Trophoblast cell (in vitro differentiated cells and primary cell): Measurements from ENCODE around the gene PXN.
"Not testable (repeated sequence)": the region's sequence is repeated elsewhere in the genome, so short reads cannot be mapped to it uniquely, and the experiment has no call there.

Experiments used
- DNase-seq, 2 donors: peaks; one replicate each; pipeline ENCODE4 v3.0.0-alpha.2; 2016
- H2AFZ ChIP-seq: 2 replicates; pipeline ENCODE4 v1.6.1; 2013; ENCODE audit warnings: low read length, moderate library complexity, mild to moderate bottlenecking; ENCODE audit not compliant: insufficient read depth, poor library complexity
- H2AK5ac ChIP-seq: 2 replicates; pipeline ENCODE4 v1.6.1; 2013; ENCODE audit warnings: mild to moderate bottlenecking, low read length
- H2BK120ac ChIP-seq: 2 replicates; pipeline ENCODE4 v1.6.1; 2013; ENCODE audit warnings: low read length, mild to moderate bottlenecking, moderate library complexity; ENCODE audit not compliant: insufficient read depth, poor library complexity
- H2BK12ac ChIP-seq: 2 replicates; pipeline ENCODE4 v1.6.1; 2013; ENCODE audit warnings: mild to moderate bottlenecking, low read length, moderate library complexity
- H2BK5ac ChIP-seq: 2 replicates; pipeline ENCODE4 v1.6.1; 2013; ENCODE audit warnings: low read length, low read depth, moderate library complexity, mild to moderate bottlenecking; ENCODE audit not compliant: poor library complexity
- H3K14ac ChIP-seq: 2 replicates; pipeline ENCODE4 v1.6.1; 2013; ENCODE audit warnings: mild to moderate bottlenecking, low read length
- H3K18ac ChIP-seq: 2 replicates; pipeline ENCODE4 v1.6.1; 2013; ENCODE audit warnings: mild to moderate bottlenecking, low read length
- H3K23ac ChIP-seq: 2 replicates; pipeline ENCODE4 v1.6.1; 2013; ENCODE audit warnings: low read length
- H3K27ac ChIP-seq: 2 replicates; pipeline ENCODE4 v1.5.1; 2013; ENCODE audit warnings: low read depth, mild to moderate bottlenecking, inconsistent platforms, low read length, moderate library complexity
- H3K27me3 ChIP-seq: 2 replicates; pipeline ENCODE4 v1.6.1; 2013; ENCODE audit warnings: inconsistent platforms, mild to moderate bottlenecking, low read length, moderate library complexity; ENCODE audit not compliant: insufficient read depth
- H3K36me3 ChIP-seq, 2 experiments: 1 replicate in 1 of 2; 2 replicates in 1 of 2; pipeline ENCODE4 v1.6.1; 2013; ENCODE audit warnings: low read length in 2 of 2, mild to moderate bottlenecking in 2 of 2, moderate library complexity in 1 of 2; ENCODE audit not compliant: insufficient read depth in 2 of 2, control insufficient read depth in 1 of 2
- H3K4ac ChIP-seq: 2 replicates; pipeline ENCODE4 v1.6.1; 2013; ENCODE audit warnings: low read depth, mild to moderate bottlenecking, low read length, moderate library complexity
- H3K4me1 ChIP-seq, 2 experiments: 1 replicate in 1 of 2; 2 replicates in 1 of 2; pipeline ENCODE4 v1.6.1; 2013; ENCODE audit warnings: low read length in 2 of 2, mild to moderate bottlenecking in 2 of 2, moderate library complexity in 1 of 2; ENCODE audit not compliant: insufficient read depth in 2 of 2, control insufficient read depth in 1 of 2
- H3K4me2 ChIP-seq: 2 replicates; pipeline ENCODE4 v1.6.1; 2013; ENCODE audit warnings: inconsistent platforms, mild to moderate bottlenecking, low read length, moderate library complexity
- H3K4me3 ChIP-seq: 2 replicates; pipeline ENCODE4 v1.5.1; 2013; ENCODE audit warnings: mild to moderate bottlenecking, low read depth, low read length, inconsistent platforms
- H3K79me1 ChIP-seq: one replicate; pipeline ENCODE4 v1.6.1; 2013; ENCODE audit warnings: low read length
- H3K79me2 ChIP-seq: 2 replicates; pipeline ENCODE4 v1.6.1; 2013; ENCODE audit warnings: low read length, mild to moderate bottlenecking; ENCODE audit not compliant: control insufficient read depth, insufficient read depth, poor library complexity
- H3K9ac ChIP-seq: 2 replicates; pipeline ENCODE4 v1.6.1; 2013; ENCODE audit warnings: mild to moderate bottlenecking, low read length
- H3K9me3 ChIP-seq: 2 replicates; pipeline ENCODE4 v1.6.1; 2013; ENCODE audit warnings: low read depth, mild to moderate bottlenecking, control low read depth, inconsistent platforms, low read length; ENCODE audit not compliant: insufficient read depth
- H4K12ac ChIP-seq: 2 replicates; pipeline ENCODE4 v1.6.1; 2013; ENCODE audit warnings: low read depth, mild to moderate bottlenecking, low read length, moderate library complexity
- H4K8ac ChIP-seq: 2 replicates; pipeline ENCODE4 v1.6.1; 2013; ENCODE audit warnings: low read depth, mild to moderate bottlenecking, low read length, moderate library complexity
- H4K91ac ChIP-seq: one replicate; pipeline ENCODE4 v1.6.1; 2013; ENCODE audit warnings: low read depth, mild to moderate bottlenecking, low read length, moderate library complexity
- WGBS: extraction: QIAGEN DNeasy Blood & Tissue Kit; methylation state at CpG from one replicate; pipeline ENCODE4 v1.1.7; 2013; ENCODE audit warnings: missing lambda C conversion rate; ENCODE audit not compliant: insufficient read length, insufficient coverage; ENCODE audit errors: extremely low coverage; 5-methylcytosine and 5-hydroxymethylcytosine counted together

PXN gene

DNA sequence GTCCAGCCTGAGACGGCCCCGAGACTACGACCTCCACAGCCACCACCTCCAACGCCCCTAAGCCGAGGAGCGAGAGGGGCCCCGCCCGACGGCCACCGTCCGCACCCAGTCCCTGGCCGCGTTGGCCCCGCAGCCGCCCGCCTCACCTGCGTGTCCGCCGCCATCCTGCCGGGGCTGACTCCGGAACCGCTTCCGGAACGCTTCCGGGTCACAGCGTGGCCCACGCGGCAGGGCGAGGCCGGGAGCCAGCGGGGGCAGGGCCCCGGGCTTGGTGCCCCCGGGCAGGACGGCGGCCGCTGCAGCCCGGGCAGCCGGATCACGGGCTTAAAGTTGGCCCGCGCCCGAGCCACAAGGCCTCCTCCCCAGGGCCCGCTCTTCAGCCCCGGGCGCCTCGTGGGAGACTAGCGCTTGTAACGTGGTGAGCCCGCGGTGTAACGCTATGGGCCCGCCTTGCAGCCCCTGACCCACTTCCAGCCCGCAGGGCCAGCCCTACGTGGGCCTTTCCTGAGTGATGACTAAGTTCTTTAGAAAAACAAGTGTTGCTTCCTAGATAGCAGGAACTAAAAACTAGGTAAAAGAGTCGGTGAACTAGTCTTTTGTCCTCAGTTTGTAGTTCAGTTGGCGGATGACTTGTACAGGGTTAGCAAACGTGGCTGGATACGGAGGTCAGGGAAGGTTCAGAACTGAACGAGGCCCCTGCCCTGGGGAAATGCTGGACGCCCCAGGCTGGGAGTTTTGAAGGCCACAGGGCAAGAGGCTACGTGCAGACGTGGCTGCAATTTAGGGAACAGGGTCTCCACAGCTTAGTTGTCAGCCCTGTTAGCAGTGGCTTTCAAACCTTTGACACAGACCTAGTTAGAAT, 70.8 kb downstream of the PXN start, which contains the start of gene GCN1:
TSS of gene GCN1 (minus strand) at position 182 of the 862 bp plus-strand sequence. CDS start at position 164, 18 bp downstream.
- peak within 1 kb of the TSS; percentile 95 for H3K14ac ChIP-seq
- peak within 1 kb of the TSS; percentile 77 for H2AFZ ChIP-seq
- peak within 1 kb of the TSS; percentile 88 for H3K9ac ChIP-seq
- peak within 1 kb of the TSS; percentile 94 for H3K27ac ChIP-seq
- H3K27me3 ChIP-seq = no peaks in the 10 kb centered on the region
- peaks cover 8% of the 10 kb centered on the region for H3K79me2 ChIP-seq
- H4K8ac ChIP-seq = peak within 1 kb of the TSS; percentile 94
- peaks cover 33 to 44% of the 10 kb centered on the region in 2 experiments for H3K36me3 ChIP-seq
- no peak within 1 kb of the TSS for H3K23ac ChIP-seq
- DNase-seq = peak; percentile 95 to 96
- H2BK12ac ChIP-seq = no peak within 1 kb of the TSS
- peak within 1 kb of the TSS; percentile 89 for H2AK5ac ChIP-seq
- H3K4me2 ChIP-seq = peak within 1 kb of the TSS; percentile 79
- H3K18ac ChIP-seq = peak within 1 kb of the TSS; percentile 91
- no peaks in the 10 kb centered on the region for H3K9me3 ChIP-seq
- H4K91ac ChIP-seq = peak within 1 kb of the TSS; percentile 93
- peak within 1 kb of the TSS; percentile 96 for H4K12ac ChIP-seq
- H2BK120ac ChIP-seq = peak within 1 kb of the TSS; percentile 91
- H3K79me1 ChIP-seq = peaks cover 11% of the 10 kb centered on the region
- peak within 1 kb of the TSS; percentile 87 for H3K4me3 ChIP-seq
- peak within 1 kb of the TSS; percentile 93 for H2BK5ac ChIP-seq
- no CpG with 5 or more reads among the region's 62 CpGs for WGBS
- peak within 1 kb of the TSS; percentile 94 for H3K4ac ChIP-seq
- H3K4me1 ChIP-seq = peaks cover 4 to 15% of the 10 kb centered on the region in 2 experiments

GRCh38 chr12:120194226-120194533, 71.3 kb downstream of the PXN start:
- Histone ChIP-seq H3K4me1 (peaks cover 3 to 12% of the 10 kb centered on the region in 2 experiments), H3K79me1 (peaks cover 11% of the 10 kb centered on the region), H3K79me2 (peaks cover 8% of the 10 kb centered on the region), H2BK5ac (peak overlapping the region; percentile 93), H4K91ac (peak overlapping the region; percentile 93), H3K9ac (peak overlapping the region; percentile 81), H2BK12ac (no peak overlapping the region), H3K23ac (no peak overlapping the region), H3K36me3 (peaks cover 36 to 44% of the 10 kb centered on the region in 2 experiments), H2AFZ (peak overlapping the region; percentile 77), H3K9me3 (no peaks in the 10 kb centered on the region), H3K27ac (peak overlapping the region; percentile 94), H3K14ac (peak overlapping the region; percentile 95), H3K4me2 (peak overlapping the region; percentile 79), H3K4ac (peak overlapping the region; percentile 94), H2BK120ac (peak overlapping the region; percentile 91), H2AK5ac (peak overlapping the region; percentile 89), H3K4me3 (peak overlapping the region; percentile 87), H4K12ac (peak overlapping the region; percentile 96), H4K8ac (peak overlapping the region; percentile 94), H3K27me3 (no peaks in the 10 kb centered on the region), H3K18ac (peak overlapping the region; percentile 91)
- no CpG with 5 or more reads among the region's 18 CpGs for WGBS
- DNase-seq = peak in 1 of 2 donors; percentile 31

DNA sequence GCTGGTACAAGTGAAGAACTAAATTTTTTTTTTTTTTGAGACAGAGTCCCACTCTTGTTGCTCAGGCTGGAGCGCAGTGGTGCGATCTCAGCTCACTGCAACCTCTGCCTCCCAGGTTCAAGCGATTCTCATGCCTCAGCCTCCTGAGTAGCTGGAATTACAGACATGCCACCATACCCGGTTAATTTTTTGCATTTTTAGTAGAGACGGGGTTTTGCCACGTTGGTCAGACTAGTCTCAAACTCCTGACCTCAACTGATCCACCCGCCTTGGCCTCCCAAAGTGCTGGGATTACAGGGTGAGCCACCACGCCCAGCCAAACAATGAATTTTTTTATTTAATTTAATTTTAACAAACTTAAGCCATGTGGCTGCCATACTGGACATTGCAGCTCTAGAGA, 72.2 kb downstream of the PXN start:
- H4K12ac ChIP-seq, H2BK5ac ChIP-seq, H3K27ac ChIP-seq, H2BK120ac ChIP-seq, H2BK12ac ChIP-seq, H3K9me3 ChIP-seq, H3K14ac ChIP-seq, H3K4me3 ChIP-seq, H3K27me3 ChIP-seq, H2AK5ac ChIP-seq, H3K23ac ChIP-seq, H4K8ac ChIP-seq, H3K4me1 ChIP-seq, H2AFZ ChIP-seq, H3K79me2 ChIP-seq, H3K18ac ChIP-seq, H3K9ac ChIP-seq, H4K91ac ChIP-seq: not testable (repeated sequence)
- peak; percentile 65 to 79 for DNase-seq
- Histone ChIP-seq H3K79me1 (peaks cover 11% of the 10 kb centered on the region), H3K4ac (peak overlapping the region; percentile 94), H3K36me3 (peaks cover 31 to 43% of the 10 kb centered on the region in 2 experiments), H3K4me2 (peak overlapping the region; percentile 79)
- no CpG with 5 or more reads among the region's 8 CpGs for WGBS

DNA sequence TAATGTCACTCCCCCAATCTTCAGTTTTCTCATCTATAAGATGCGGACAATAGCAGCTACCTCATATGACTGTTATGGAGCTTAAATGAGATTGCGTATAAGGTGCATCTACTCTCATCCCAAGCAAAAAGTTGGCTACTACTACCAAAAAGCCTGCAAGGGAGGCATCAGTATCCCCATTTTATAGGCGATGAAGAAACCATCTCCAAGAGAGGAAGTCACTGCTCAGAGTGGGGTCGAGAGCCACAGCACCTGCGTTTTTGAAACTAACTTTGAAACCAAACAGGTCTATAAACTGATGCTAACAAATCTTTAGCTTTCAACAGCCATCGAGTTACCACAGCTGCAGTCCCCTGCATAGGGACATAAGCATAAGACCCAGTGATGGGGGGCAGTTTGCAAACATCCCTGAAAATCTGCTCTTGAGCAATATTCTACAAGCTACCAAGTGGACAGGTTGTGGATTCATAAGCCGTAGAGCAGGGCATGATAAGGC, 74.5 kb downstream of the PXN start:
- no peak overlapping the region for H3K18ac ChIP-seq
- H3K79me2 ChIP-seq = peaks cover 11% of the 10 kb centered on the region
- H4K91ac ChIP-seq = no peak overlapping the region
- H3K27ac ChIP-seq = no peak overlapping the region
- H2AK5ac ChIP-seq = no peak overlapping the region
- H3K9ac ChIP-seq = no peak overlapping the region
- H3K23ac ChIP-seq = no peak overlapping the region
- H3K14ac ChIP-seq = no peak overlapping the region
- H3K9me3 ChIP-seq = no peaks in the 10 kb centered on the region
- H2BK120ac ChIP-seq = no peak overlapping the region
- no peak overlapping the region for H3K4me3 ChIP-seq
- no peak overlapping the region for H4K8ac ChIP-seq
- no CpG with 5 or more reads among the region's 7 CpGs for WGBS
- H2BK12ac ChIP-seq = no peak overlapping the region
- H4K12ac ChIP-seq = no peak overlapping the region
- no peak overlapping the region for H3K4me2 ChIP-seq
- no peak overlapping the region for H2BK5ac ChIP-seq
- peaks cover 11% of the 10 kb centered on the region for H3K79me1 ChIP-seq
- H3K4me1 ChIP-seq = peaks cover 0 to 10% of the 10 kb centered on the region in 2 experiments
- H2AFZ ChIP-seq = no peak overlapping the region
- H3K27me3 ChIP-seq = no peaks in the 10 kb centered on the region
- no peak for DNase-seq
- peak overlapping the region; percentile 65 for H3K4ac ChIP-seq
- H3K36me3 ChIP-seq = peaks cover 28 to 36% of the 10 kb centered on the region in 2 experiments
